ENCODE results near the gene MTFR2. TPM values are rescaled to one million over a fixed set of nuclear protein-coding genes. Genes with fewer than 3 reads are reported as not detected.

MTFR2 gene
- total and polyA plus RNA-seq, 2 donors: 2.5 to 4.4 TPM

DNA sequence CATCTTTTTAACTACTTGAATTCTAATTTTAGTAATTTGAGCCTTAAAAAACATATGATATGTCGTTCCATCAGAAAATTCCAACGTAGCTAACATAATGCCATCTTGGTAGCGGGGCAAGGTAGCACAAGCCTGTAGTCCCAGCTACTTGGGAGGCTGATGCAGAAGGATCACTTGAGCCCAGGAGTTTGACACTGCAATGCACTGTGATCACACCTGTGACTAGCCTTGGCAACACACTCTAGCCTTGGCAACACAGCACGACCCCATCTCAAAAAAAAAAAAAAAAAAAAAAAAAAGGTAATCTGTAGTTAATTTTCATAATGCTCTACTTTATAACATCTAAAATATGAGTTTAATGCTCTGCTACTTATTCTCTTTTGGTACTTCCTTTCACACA lies 32.8 kb upstream of the MTFR2 start:
- Histone ChIP-seq H3K9me3 (ENCODE audit: control insufficient read depth in 2 of 2, insufficient read depth in 1 of 2, low read length in 1 of 2) (no peaks in the 10 kb centered on the region), H3K4me3 (ENCODE audit: low read length in 2 of 2) (no peak overlapping the region), H3K27ac (ENCODE audit: low read depth in 1 of 2, low read length in 1 of 2) (no peak overlapping the region), H3K36me3 (ENCODE audit: control insufficient read depth in 2 of 2, insufficient read depth in 2 of 2, low read length in 1 of 2) (peaks cover 8 to 38% of the 10 kb centered on the region in 2 donors), H3K27me3 (ENCODE audit: control insufficient read depth in 2 of 2, insufficient read depth in 1 of 2, low read length in 1 of 2) (no peaks in the 10 kb centered on the region), H3K4me1 (ENCODE audit: control insufficient read depth in 2 of 2, insufficient read depth in 2 of 2, low read length in 2 of 2) (peaks cover 12 to 23% of the 10 kb centered on the region in 2 donors)
- WGBS: 75% methylated on average over 4 of the region's 4 CpGs
- no peak for DNase-seq (ENCODE audit: low read depth in 6 of 9, low spot score in 9 of 9)

DNA sequence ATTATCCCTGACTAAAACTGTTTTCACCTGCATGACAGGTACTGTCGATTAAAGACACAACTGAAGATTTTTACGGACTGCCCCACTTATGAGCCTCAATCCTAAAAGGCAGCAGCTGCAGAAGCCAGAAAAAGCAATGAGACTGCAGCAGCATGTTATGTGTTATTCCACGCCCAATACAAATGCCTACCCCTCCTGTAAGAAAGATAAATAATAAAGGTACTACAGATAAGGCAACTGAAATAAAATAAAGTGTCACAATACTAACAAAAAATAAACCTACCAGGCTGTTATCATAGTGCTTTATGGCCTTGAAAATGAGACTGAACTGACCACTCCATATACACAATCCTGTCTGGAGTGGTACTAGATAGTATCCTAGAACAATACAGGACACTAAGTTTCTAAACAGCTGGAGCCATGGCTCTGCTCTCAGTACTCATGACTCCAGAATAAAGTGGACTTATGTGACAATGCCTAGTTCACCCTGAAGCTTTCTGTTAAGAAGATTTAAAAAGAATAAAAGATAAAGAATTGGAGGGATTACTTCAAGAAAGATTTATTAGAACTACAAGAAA lies 30.0 kb upstream of the MTFR2 start:
- H3K4me3 ChIP-seq (ENCODE audit: low read length in 2 of 2): no peak overlapping the region
- peaks cover 6 to 8% of the 10 kb centered on the region in 2 donors for H3K4me1 ChIP-seq (ENCODE audit: control insufficient read depth in 2 of 2, insufficient read depth in 2 of 2, low read length in 2 of 2)
- WGBS: 95% methylated on average over 3 of the region's 3 CpGs
- peaks cover 8 to 52% of the 10 kb centered on the region in 2 donors for H3K36me3 ChIP-seq (ENCODE audit: control insufficient read depth in 2 of 2, insufficient read depth in 2 of 2, low read length in 1 of 2)
- no peaks in the 10 kb centered on the region for H3K27me3 ChIP-seq (ENCODE audit: control insufficient read depth in 2 of 2, insufficient read depth in 1 of 2, low read length in 1 of 2)
- H3K27ac ChIP-seq (ENCODE audit: low read depth in 1 of 2, low read length in 1 of 2): no peak overlapping the region
- DNase-seq (ENCODE audit: low read depth in 6 of 9, low spot score in 9 of 9): no peak
- H3K9me3 ChIP-seq (ENCODE audit: control insufficient read depth in 2 of 2, insufficient read depth in 1 of 2, low read length in 1 of 2): no peaks in the 10 kb centered on the region

DNA sequence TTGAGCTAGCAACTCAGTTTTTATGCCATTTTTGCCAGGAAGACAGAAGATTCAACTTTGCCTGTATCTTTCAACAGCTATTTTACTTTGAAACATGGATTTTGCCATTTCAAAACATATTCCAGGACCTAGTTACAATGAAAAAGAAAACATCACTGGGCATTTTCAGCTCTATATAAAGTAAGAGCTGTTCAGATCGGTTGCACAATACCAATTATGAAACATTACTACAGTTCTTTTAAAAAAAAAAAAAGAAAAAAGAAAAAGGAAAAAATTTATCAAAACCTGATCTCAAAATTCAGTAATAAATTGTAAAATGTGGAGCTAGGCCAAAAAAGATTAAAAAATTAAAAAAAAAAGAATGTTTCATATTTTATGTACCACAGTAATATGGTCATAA lies 24.0 kb upstream of the MTFR2 start:
- Histone ChIP-seq H3K27ac (ENCODE audit: low read depth in 1 of 2, low read length in 1 of 2) (no peak overlapping the region), H3K27me3 (ENCODE audit: control insufficient read depth in 2 of 2, insufficient read depth in 1 of 2, low read length in 1 of 2) (no peaks in the 10 kb centered on the region), H3K4me3 (ENCODE audit: low read length in 2 of 2) (no peak overlapping the region), H3K9me3 (ENCODE audit: control insufficient read depth in 2 of 2, insufficient read depth in 1 of 2, low read length in 1 of 2) (no peaks in the 10 kb centered on the region), H3K4me1 (ENCODE audit: control insufficient read depth in 2 of 2, insufficient read depth in 2 of 2, low read length in 2 of 2) (no peaks in the 10 kb centered on the region), H3K36me3 (ENCODE audit: control insufficient read depth in 2 of 2, insufficient read depth in 2 of 2, low read length in 1 of 2) (peaks cover 13 to 80% of the 10 kb centered on the region in 2 donors)
- DNase-seq (ENCODE audit: low read depth in 6 of 9, low spot score in 9 of 9): no peak
- 96% methylated on average over 1 of the region's 1 CpG for WGBS

DNA sequence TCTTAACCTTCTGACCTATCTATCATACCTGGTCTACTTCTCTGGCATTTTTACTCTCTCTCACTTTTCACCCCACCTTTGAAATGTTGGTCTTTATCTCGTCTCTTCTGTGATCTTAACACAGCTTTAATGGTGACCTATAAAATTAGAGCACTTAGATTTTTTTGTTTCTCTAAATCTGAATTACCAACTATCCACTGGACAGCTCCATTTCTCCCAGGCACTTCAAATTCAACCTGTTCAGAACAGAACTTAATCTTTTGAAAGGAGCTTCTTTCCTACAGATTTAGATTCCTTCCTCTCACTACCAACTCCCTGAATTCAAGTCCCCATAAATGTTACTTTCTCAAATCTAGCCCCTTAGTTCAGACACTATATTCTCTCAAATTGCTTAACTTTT lies 15.0 kb upstream of the MTFR2 start:
- H3K9me3 ChIP-seq (ENCODE audit: control insufficient read depth in 2 of 2, insufficient read depth in 1 of 2, low read length in 1 of 2): no peaks in the 10 kb centered on the region
- WGBS: 96% methylated on average over 1 of the region's 1 CpG
- H3K27ac ChIP-seq (ENCODE audit: low read depth in 1 of 2, low read length in 1 of 2): no peak overlapping the region
- H3K4me3 ChIP-seq (ENCODE audit: low read length in 2 of 2): no peak overlapping the region
- no peak for DNase-seq (ENCODE audit: low read depth in 6 of 9, low spot score in 9 of 9)
- H3K36me3 ChIP-seq (ENCODE audit: control insufficient read depth in 2 of 2, insufficient read depth in 2 of 2, low read length in 1 of 2): peaks cover 9 to 94% of the 10 kb centered on the region in 2 donors
- no peaks in the 10 kb centered on the region for H3K27me3 ChIP-seq (ENCODE audit: control insufficient read depth in 2 of 2, insufficient read depth in 1 of 2, low read length in 1 of 2)
- no peaks in the 10 kb centered on the region for H3K4me1 ChIP-seq (ENCODE audit: control insufficient read depth in 2 of 2, insufficient read depth in 2 of 2, low read length in 2 of 2)

DNA sequence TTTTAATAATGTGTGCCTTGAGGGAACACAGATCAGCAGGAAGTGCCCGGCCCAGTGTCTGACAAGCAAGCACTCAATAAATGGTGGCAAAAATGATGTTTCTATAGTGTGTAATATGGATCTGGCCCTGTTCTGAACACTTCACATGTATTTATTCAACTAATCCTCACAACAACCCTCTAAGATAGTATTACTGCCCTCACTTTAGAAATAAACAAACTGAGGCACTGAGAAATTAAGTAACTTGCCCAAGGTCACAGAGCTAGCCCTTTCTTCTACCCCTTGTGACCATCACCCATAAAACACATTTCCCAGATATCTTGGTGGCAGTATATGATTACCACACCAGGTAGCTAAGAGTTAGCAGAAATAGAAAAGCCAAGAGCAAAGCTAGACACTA lies 12.8 kb upstream of the MTFR2 start:
- Histone ChIP-seq H3K4me1 (ENCODE audit: control insufficient read depth in 2 of 2, insufficient read depth in 2 of 2, low read length in 2 of 2) (no peaks in the 10 kb centered on the region), H3K27me3 (ENCODE audit: control insufficient read depth in 2 of 2, insufficient read depth in 1 of 2, low read length in 1 of 2) (no peaks in the 10 kb centered on the region), H3K36me3 (ENCODE audit: control insufficient read depth in 2 of 2, insufficient read depth in 2 of 2, low read length in 1 of 2) (peaks cover 9 to 90% of the 10 kb centered on the region in 2 donors), H3K9me3 (ENCODE audit: control insufficient read depth in 2 of 2, insufficient read depth in 1 of 2, low read length in 1 of 2) (no peaks in the 10 kb centered on the region), H3K4me3 (ENCODE audit: low read length in 2 of 2) (no peak overlapping the region), H3K27ac (ENCODE audit: low read depth in 1 of 2, low read length in 1 of 2) (no peak overlapping the region)
- no peak for DNase-seq (ENCODE audit: low read depth in 6 of 9, low spot score in 9 of 9)
- 99% methylated on average over 1 of the region's 1 CpG for WGBS

DNA sequence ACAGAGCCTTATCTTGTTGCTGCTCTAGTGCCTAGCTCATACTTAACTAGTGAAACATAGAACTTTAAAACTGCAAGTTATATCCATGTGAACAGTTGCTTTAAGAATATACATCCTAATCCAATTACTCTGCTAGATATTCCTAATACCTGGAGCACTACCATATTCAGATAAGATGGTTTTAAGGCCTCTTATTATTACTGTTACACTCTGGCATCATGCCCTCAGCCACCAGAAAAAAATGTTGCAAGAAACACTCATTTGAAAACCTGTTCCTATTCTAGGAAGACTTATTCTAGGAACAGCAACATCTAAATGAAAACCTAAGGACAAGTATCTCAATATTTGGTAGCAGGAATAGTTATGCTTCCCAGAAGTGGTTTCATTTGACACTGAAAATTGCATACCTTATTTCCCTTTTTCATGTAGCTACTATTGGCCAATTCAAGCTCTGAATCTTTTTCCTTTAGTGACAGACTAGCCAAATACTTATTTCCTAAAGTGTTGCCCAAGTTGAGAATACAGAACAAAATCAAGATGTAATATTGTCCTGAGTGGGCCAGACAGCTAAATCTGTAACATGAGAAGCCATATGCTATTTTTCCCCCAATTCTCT lies 4.8 kb upstream of the MTFR2 start:
- peaks cover 0 to 7% of the 10 kb centered on the region in 2 donors for H3K4me1 ChIP-seq (ENCODE audit: control insufficient read depth in 2 of 2, insufficient read depth in 2 of 2, low read length in 2 of 2)
- H3K4me3 ChIP-seq (ENCODE audit: low read length in 2 of 2): no peak overlapping the region
- H3K36me3 ChIP-seq (ENCODE audit: control insufficient read depth in 2 of 2, insufficient read depth in 2 of 2, low read length in 1 of 2): peaks cover 0 to 33% of the 10 kb centered on the region in 2 donors
- no peaks in the 10 kb centered on the region for H3K9me3 ChIP-seq (ENCODE audit: control insufficient read depth in 2 of 2, insufficient read depth in 1 of 2, low read length in 1 of 2)
- H3K27ac ChIP-seq (ENCODE audit: low read depth in 1 of 2, low read length in 1 of 2): no peak overlapping the region
- H3K27me3 ChIP-seq (ENCODE audit: control insufficient read depth in 2 of 2, insufficient read depth in 1 of 2, low read length in 1 of 2): no peaks in the 10 kb centered on the region
- DNase-seq (ENCODE audit: low read depth in 6 of 9, low spot score in 9 of 9): no peak

DNA sequence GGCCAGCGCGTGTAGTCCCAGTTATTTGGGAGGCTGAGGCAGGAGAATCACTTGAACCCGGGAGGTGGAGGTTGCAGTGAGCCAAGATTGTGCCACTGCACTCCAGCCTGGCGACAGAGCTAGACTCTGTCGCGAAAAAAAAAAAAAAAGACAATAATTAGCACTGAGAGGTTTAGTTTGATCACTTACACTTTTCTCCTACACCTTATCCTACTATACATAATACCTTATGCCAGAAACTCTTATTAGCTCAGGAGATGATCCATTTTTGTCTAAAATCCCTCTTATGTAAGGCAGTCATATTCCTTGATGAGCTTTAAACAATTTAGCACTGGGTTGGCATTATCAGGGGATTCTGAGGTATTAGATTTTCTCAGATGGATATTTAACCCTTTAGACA lies 3.6 kb upstream of the MTFR2 start:
- Histone ChIP-seq H3K4me1 (ENCODE audit: control insufficient read depth in 2 of 2, insufficient read depth in 2 of 2, low read length in 2 of 2) (peaks cover 5 to 15% of the 10 kb centered on the region in 2 donors), H3K4me3 (ENCODE audit: low read length in 2 of 2) (no peak overlapping the region), H3K36me3 (ENCODE audit: control insufficient read depth in 2 of 2, insufficient read depth in 2 of 2, low read length in 1 of 2) (peaks cover 0 to 25% of the 10 kb centered on the region in 2 donors), H3K27ac (ENCODE audit: low read depth in 1 of 2, low read length in 1 of 2) (no peak overlapping the region), H3K9me3 (ENCODE audit: control insufficient read depth in 2 of 2, insufficient read depth in 1 of 2, low read length in 1 of 2) (no peaks in the 10 kb centered on the region), H3K27me3 (ENCODE audit: control insufficient read depth in 2 of 2, insufficient read depth in 1 of 2, low read length in 1 of 2) (no peaks in the 10 kb centered on the region)
- DNase-seq (ENCODE audit: low read depth in 6 of 9, low spot score in 9 of 9): no peak
- 93% methylated on average over 6 of the region's 6 CpGs for WGBS

DNA sequence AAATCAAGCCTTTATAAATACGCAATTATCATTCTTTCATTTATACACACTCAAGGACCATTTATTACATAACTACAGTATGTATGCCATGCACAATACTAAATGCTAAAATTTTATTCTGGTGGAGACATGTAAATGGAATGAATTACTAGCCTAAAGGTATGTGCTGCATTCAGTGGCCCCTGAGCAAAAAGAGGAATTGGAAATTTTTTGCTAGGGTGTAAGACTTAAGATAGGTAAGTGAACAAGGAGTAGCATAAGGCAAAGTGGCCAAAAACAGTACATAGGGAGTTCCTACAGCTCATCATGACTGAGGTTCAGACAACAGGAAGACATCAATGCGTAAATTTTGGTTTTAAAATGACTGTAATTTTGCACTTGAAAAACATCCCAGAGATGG lies 2.3 kb upstream of the MTFR2 start:
- H3K9me3 ChIP-seq (ENCODE audit: control insufficient read depth in 2 of 2, insufficient read depth in 1 of 2, low read length in 1 of 2): no peaks in the 10 kb centered on the region
- H3K4me3 ChIP-seq (ENCODE audit: low read length in 2 of 2): no peak overlapping the region
- H3K27ac ChIP-seq (ENCODE audit: low read depth in 1 of 2, low read length in 1 of 2): no peak overlapping the region
- peaks cover 0 to 14% of the 10 kb centered on the region in 2 donors for H3K36me3 ChIP-seq (ENCODE audit: control insufficient read depth in 2 of 2, insufficient read depth in 2 of 2, low read length in 1 of 2)
- H3K27me3 ChIP-seq (ENCODE audit: control insufficient read depth in 2 of 2, insufficient read depth in 1 of 2, low read length in 1 of 2): no peaks in the 10 kb centered on the region
- DNase-seq (ENCODE audit: low read depth in 6 of 9, low spot score in 9 of 9): no peak
- peaks cover 5 to 15% of the 10 kb centered on the region in 2 donors for H3K4me1 ChIP-seq (ENCODE audit: control insufficient read depth in 2 of 2, insufficient read depth in 2 of 2, low read length in 2 of 2)
- WGBS: 87% methylated on average over 2 of the region's 2 CpGs

DNA sequence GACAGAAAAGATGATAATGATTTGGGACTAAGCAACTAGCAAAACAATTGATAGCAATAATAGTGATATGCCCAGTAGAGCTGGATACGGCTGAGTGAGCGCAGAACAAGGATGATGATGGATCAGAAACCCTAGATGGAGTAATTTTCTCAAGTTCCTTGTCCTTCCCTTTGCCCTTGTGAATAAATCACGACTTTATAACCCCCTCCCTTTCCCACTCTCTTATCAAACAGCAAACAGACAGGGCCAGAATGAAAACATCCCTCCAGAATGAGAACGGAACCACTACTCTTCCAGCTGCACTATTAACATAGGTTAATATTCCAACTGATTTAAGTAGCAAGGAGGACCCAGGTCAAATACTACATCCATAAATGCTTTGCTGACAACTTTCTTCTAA lies 1.3 kb upstream of the MTFR2 start:
- Histone ChIP-seq H3K27ac (ENCODE audit: low read depth in 1 of 2, low read length in 1 of 2) (no peak overlapping the region), H3K27me3 (ENCODE audit: control insufficient read depth in 2 of 2, insufficient read depth in 1 of 2, low read length in 1 of 2) (no peaks in the 10 kb centered on the region), H3K36me3 (ENCODE audit: control insufficient read depth in 2 of 2, insufficient read depth in 2 of 2, low read length in 1 of 2) (peaks cover 0 to 8% of the 10 kb centered on the region in 2 donors), H3K9me3 (ENCODE audit: control insufficient read depth in 2 of 2, insufficient read depth in 1 of 2, low read length in 1 of 2) (no peaks in the 10 kb centered on the region), H3K4me1 (ENCODE audit: control insufficient read depth in 2 of 2, insufficient read depth in 2 of 2, low read length in 2 of 2) (peaks cover 5 to 15% of the 10 kb centered on the region in 2 donors), H3K4me3 (ENCODE audit: low read length in 2 of 2) (no peak overlapping the region)
- no peak for DNase-seq (ENCODE audit: low read depth in 6 of 9, low spot score in 9 of 9)
- WGBS: 51% methylated on average over 4 of the region's 4 CpGs

Data from thymus (tissue), 11 donors.